Adrenal gland (tissue), 19 donors: ENCODE results near the gene PRDM4. TPM values are rescaled to one million over a fixed set of nuclear protein-coding genes. Genes with fewer than 3 reads are reported as not detected.

Source experiments
- DNase-seq, 7 donors: peaks; one replicate each; pipeline ENCODE4 v3.0.0-alpha.2; 2019 to 2020
- H3K27ac ChIP-seq, 5 donors: fragments of 200-600 bp; sonication (generic) in 4 of 5; 1 replicate in 3 of 5; 2 replicates in 2 of 5; pipeline versions ENCODE4 v1.5.1 to v1.8.0; 2016 to 2020; ENCODE audit warnings: mild to moderate bottlenecking in 1 of 5
- H3K27me3 ChIP-seq: fragments of 200-600 bp; 2 replicates; pipeline ENCODE4 v1.8.0; 2021
- H3K36me3 ChIP-seq, 2 donors: fragments of 200-600 bp; replicated peaks in 1 of 2; 1 replicate in 1 of 2; 2 replicates in 1 of 2; pipeline versions ENCODE4 v1.5.1 to v1.8.0; 2018 to 2022
- H3K4me1 ChIP-seq, 2 donors: fragments of 200-600 bp; replicated peaks in 1 of 2; 1 replicate in 1 of 2; 2 replicates in 1 of 2; pipeline versions ENCODE4 v1.5.1 to v1.8.0; 2018 to 2021
- H3K4me3 ChIP-seq, 4 donors: fragments of 200-600 bp; sonication (generic) in 3 of 4; one replicate each; pipeline ENCODE4 v1.5.1; 2016 to 2018
- H3K9me3 ChIP-seq, 3 donors: fragments of 200-600 bp; sonication (generic) in 1 of 3; replicated peaks in 1 of 3; 1 replicate in 2 of 3; 2 replicates in 1 of 3; pipeline versions ENCODE4 v1.5.1 to v1.8.0; 2016 to 2021
- CTCF ChIP-seq, 6 experiments: fragments of 450-650 bp in 4 of 6; fragments of 200-600 bp in 2 of 6; sonication (generic) in 1 of 6; IDR thresholded peaks; 1 replicate in 5 of 6; 2 replicates in 1 of 6; pipeline versions ENCODE4 v1.5.1 to v1.8.0; 2016 to 2021; ENCODE audit warnings: antibody characterized with exemption in 6 of 6, mild to moderate bottlenecking in 2 of 6, moderate library complexity in 1 of 6
- POLR2A ChIP-seq, 2 donors: fragments of 450-650 bp; IDR thresholded peaks; one replicate each; pipeline ENCODE4 v1.6.1; 2017; ENCODE audit warnings: antibody characterized with exemption in 2 of 2, mild to moderate bottlenecking in 2 of 2, moderate library complexity in 1 of 2
- WGBS, 4 donors: extraction: QIAGEN DNeasy Blood & Tissue Kit in 2 of 4; methylation state at CpG; one replicate each; pipeline versions ENCODE4 v1.1.5 to v1.1.7; 2013 to 2017; 5-methylcytosine and 5-hydroxymethylcytosine counted together
- intact Hi-C, 2 donors: fragments of 100-400 bp; cut with DNase I; formaldehyde crosslinking; loops; one replicate each; pipeline versions ENCODE4 v1.14.1 to v1.15.0; 2022 to 2023
- long read RNA-seq, 10 donors: library from polyadenylated mRNA in 3 of 10; unstranded in 2 of 10; stranded (forward) in 1 of 10; transcript quantifications; one replicate each; pipeline ENCODE4 v2.0.0 and lab custom pipeline, GENCODE V29; 2021 to 2026
- polyA plus RNA-seq, 3 donors: library from polyadenylated mRNA; stranded (reverse); fragments of 200-250 nt in 2 of 3; fragments of 350-450 nt in 1 of 3; fragmentation: Illumina TruSeq in 1 of 3; extraction: RNeasy Lipid Tissue Mini Kit (QIAGEN cat#74804) in 1 of 3; gene quantifications; one replicate each; pipeline ENCODE4 v1.2.3, GENCODE V29; 2013 to 2014
- total RNA-seq, 9 donors: library from RNA; depleted of rRNA in 4 of 9; stranded (reverse); fragments of >200 nt in 4 of 9; fragments of 120-200 nt in 1 of 9; fragmentation: NEBNext Ultra II Directional in 1 of 9; extraction: Animal tissue kit (Norgen Biotek cat#: 25700) in 1 of 9; gene quantifications; one replicate each; pipeline versions ENCODE4 v1.1.0 to v1.2.4, GENCODE V29; 2013 to 2023
- donor health status: healthy with polysubstance abuse.
- donor health status: Bipolar disorder and iron deficiency.
- donor health status: DM: yes; HTN: yes; CAD: no.
- donor health status: DM: no; HTN: no; CAD: no.
- donor health status: DM: no; HTN: no; CAD: no.
- donor health status: DM: yes; HTN: yes; CAD: no.

PRDM4 gene
- total RNA-seq (10 to 100 TPM; 16.0 to 31.5 (median 22.3) TPM), polyA plus RNA-seq (10 to 100 TPM; 10.0 to 29.8 (median 13.3) TPM)
- long read RNA-seq, donor 1, full-length matches to known transcripts, result 2 of 2 reads
- long read RNA-seq, donor 1, partial matches to known transcripts, result 0 of 2 reads
- long read RNA-seq, donor 1, other reads (novel, unspliced or antisense), result 0 of 2 reads
- long read RNA-seq, donor 2, full-length matches to known transcripts, result 2 of 2 reads
- long read RNA-seq, donor 2, partial matches to known transcripts, result 0 of 2 reads
- long read RNA-seq, donor 2, other reads (novel, unspliced or antisense), result 0 of 2 reads
- long read RNA-seq, donor 3, result 0 reads
- long read RNA-seq, donor 4, partial matches to known transcripts, result 1 of 1 reads
- long read RNA-seq, donor 4, other reads (novel, unspliced or antisense), result 0 of 1 reads
- long read RNA-seq, donor 5, full-length matches to known transcripts, result 34 of 40 reads
- long read RNA-seq, donor 5, partial matches to known transcripts, result 3 of 40 reads
- long read RNA-seq, donor 5, other reads (novel, unspliced or antisense), result 3 of 40 reads
- long read RNA-seq, donor 6, full-length matches to known transcripts, result 1 of 4 reads
- long read RNA-seq, donor 6, partial matches to known transcripts, result 2 of 4 reads
- long read RNA-seq, donor 6, other reads (novel, unspliced or antisense), result 1 of 4 reads
- long read RNA-seq, donor 7, full-length matches to known transcripts, result 1 of 1 reads
- long read RNA-seq, donor 7, partial matches to known transcripts, result 0 of 1 reads
- long read RNA-seq, donor 7, other reads (novel, unspliced or antisense), result 0 of 1 reads
- long read RNA-seq, donor 8, full-length matches to known transcripts, result 6 of 6 reads
- long read RNA-seq, donor 8, partial matches to known transcripts, result 0 of 6 reads
- long read RNA-seq, donor 8, other reads (novel, unspliced or antisense), result 0 of 6 reads
- long read RNA-seq, donor 9, full-length matches to known transcripts, result 3 of 3 reads
- long read RNA-seq, donor 9, partial matches to known transcripts, result 0 of 3 reads
- long read RNA-seq, donor 9, other reads (novel, unspliced or antisense), result 0 of 3 reads
- long read RNA-seq, donor 10, full-length matches to known transcripts, result 2 of 2 reads
- long read RNA-seq, donor 10, partial matches to known transcripts, result 0 of 2 reads
- long read RNA-seq, donor 10, other reads (novel, unspliced or antisense), result 0 of 2 reads

DNA sequence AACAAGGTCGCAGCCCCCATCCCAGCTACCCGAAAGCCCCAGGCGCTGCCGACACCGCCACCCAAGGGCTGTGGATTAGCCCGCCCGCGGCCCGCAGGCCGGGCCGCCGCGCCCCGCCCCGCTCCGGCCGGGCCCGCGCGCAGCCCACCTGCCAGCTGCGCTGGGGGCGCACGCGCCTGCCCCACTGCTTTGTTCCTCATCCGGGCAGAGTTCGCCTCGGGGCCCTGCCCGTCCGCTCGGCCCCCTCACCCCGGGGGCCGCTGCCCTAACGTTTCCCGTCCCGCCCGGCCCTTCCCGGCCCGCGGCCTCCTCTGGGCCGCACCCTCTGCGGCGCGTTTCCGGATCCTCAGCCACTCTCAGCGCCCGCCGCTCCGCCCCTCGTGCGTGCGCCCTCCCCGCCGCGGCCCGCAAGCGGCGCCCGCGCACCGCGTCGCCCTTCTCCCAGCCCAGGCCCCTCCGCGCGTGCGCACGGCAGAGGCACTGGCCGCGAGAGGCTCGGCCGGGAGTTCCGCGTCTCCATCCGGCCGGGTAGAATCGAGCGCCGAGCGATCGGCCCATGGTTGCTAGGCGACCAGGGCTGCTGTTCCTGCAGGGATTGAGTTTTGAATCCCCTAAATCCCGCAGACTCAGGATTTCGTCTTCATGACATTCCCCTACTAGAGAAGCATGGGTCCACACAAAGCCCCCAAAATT lies at the start of gene PRDM4:
Gene PRDM4, minus strand, starts transcription at position 329 of the 693 bp plus-strand sequence. CDS start 622 bp downstream, outside the sequence.
- 0 to 1% (median 0%) methylated on average over 1 to 83 of the region's 83 CpGs for WGBS, 4 donors
- intact Hi-C loops, result loop anchor here (10.0 kb wide), 2 partner anchors 66 to 124 kb away; no protein-coding TSS in a partner anchor
- Histone ChIP-seq H3K27me3 (no peaks in the 10 kb centered on the region), H3K4me3 (peak within 1 kb of the TSS; percentile 63 to 93 (median 78)), H3K36me3 (peaks cover 0 to 18% of the 10 kb centered on the region in 2 donors), H3K9me3 (no peaks in the 10 kb centered on the region), H3K4me1 (peaks cover 19 to 33% of the 10 kb centered on the region in 2 donors), H3K27ac (peak within 1 kb of the TSS in 4 of 5 donors; percentile 46 to 93 (median 76))
- TF ChIP-seq CTCF (IDR thresholded peaks at IDR 0.05), result peak in 2 of 6 experiments; percentile 19 to 51
- peak; percentile 92 for TF ChIP-seq POLR2A (IDR thresholded peaks at IDR 0.05)
- DNase-seq, result peak; percentile 93 to 97 (median 95)

DNA sequence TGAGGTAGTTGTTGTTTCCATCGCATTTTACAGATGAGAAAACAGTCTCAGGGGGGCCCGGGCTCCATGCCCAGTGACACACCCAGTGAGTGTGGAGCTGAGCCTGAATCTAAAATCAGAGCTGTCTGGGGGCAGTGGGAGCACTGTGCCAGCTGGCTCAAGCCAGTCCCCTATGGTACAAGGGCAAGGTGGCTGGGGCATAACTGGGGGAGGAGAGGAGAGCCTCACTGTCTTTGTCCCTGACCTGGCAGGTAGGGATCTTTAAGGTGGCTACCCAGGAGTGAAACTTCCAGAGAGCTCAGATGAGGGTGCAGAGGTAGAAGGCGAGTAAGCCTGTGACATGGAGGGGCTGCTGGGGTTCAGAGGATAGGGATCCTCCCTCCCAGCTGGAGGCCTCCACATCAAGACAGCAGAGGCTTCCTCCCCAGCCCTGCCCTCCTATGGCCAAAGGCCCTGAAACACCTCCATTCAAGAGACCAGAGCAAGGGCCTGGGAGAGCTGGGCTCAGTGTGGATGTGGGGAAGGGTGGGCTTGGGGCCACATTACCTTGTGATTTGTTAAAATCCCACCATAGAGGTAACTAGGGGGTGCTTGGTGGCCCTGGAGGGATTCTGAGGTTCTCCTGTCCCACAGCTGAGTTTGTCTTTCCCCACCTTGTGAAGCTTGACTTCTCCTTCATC lies 46.7 kb upstream of the PRDM4 start:
- H3K9me3 ChIP-seq, result no peaks in the 10 kb centered on the region
- no peak for TF ChIP-seq CTCF (IDR thresholded peaks at IDR 0.05)
- 47 to 79% (median 64%) methylated on average over 3 of the region's 3 CpGs for WGBS, 4 donors
- H3K27ac ChIP-seq, result no peak overlapping the region
- intact Hi-C loops, result no loop called here
- H3K27me3 ChIP-seq, result no peaks in the 10 kb centered on the region
- H3K4me3 ChIP-seq, result no peak overlapping the region
- H3K36me3 ChIP-seq, result no peaks in the 10 kb centered on the region
- H3K4me1 ChIP-seq, result no peaks in the 10 kb centered on the region
- no peak for DNase-seq

GRCh38 chr12:107805488-107806180 lies 44.7 kb upstream of the PRDM4 start:
- intact Hi-C loops, result no loop called here
- Histone ChIP-seq H3K9me3 (no peaks in the 10 kb centered on the region), H3K36me3 (no peaks in the 10 kb centered on the region), H3K4me1 (no peaks in the 10 kb centered on the region), H3K27ac (no peak overlapping the region), H3K27me3 (no peaks in the 10 kb centered on the region), H3K4me3 (no peak overlapping the region)
- TF ChIP-seq POLR2A (IDR thresholded peaks at IDR 0.05), result no peak
- no peak for TF ChIP-seq CTCF (IDR thresholded peaks at IDR 0.05)
- no peak for DNase-seq
- 79 to 90% (median 84%) methylated on average over 11 to 22 of the region's 22 CpGs; no CpG with 5 or more reads in 1 of the 4 donors for WGBS, 4 donors
